Fibroblast of mammary gland (primary cell): ENCODE measurements around the gene RPA4.
"Not testable (repeated sequence)": the region's sequence is repeated elsewhere in the genome, so short reads cannot be mapped to it uniquely, and the experiment has no call there.

ENCODE experiments used
- DNase-seq: peaks from one replicate; pipeline ENCODE4 v3.0.0-alpha.2; 2010; ENCODE audit warnings: low read depth
- H3K4me3 ChIP-seq: 2 replicates; pipeline ENCODE4 v1.5.1; 2011; ENCODE audit warnings: low read depth, mild to moderate bottlenecking, low read length, moderate library complexity; ENCODE audit not compliant: control insufficient read depth
- CTCF ChIP-seq: conservative IDR thresholded peaks from 2 replicates; pipeline ENCODE4 v1.5.1; 2011; ENCODE audit warnings: low read depth, low read length, inconsistent platforms; ENCODE audit not compliant: control insufficient read depth, insufficient read depth

Gene RPA4

GRCh38 chrX:96883608-96884007, at the start of gene RPA4:
Gene RPA4 (plus strand): TSS chrX:96883908. CDS start chrX:96884311, 403 bp downstream.
- H3K4me3 ChIP-seq, result no peak within 1 kb of the TSS
- TF ChIP-seq CTCF, result no peak
- no peak for DNase-seq

DNA sequence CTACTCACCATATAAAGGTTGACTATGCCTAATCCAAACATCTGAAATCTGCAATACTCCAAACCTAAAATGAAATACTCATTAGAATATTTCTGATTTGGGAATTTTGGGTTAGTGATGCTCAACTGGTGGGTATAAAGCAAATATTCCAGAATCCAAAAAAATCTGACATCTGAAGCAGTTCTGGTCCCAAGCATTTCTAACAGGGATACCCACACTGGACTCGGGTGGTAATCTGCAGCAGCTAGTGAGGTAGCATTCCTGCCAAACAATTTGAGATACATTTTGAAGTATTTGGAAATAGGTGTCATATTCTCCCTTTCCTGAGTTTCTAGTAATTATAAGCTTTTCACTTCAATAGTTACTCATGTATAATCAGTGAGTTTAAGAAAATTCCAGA, 49.6 kb upstream of the RPA4 start:
- no peak for DNase-seq
- TF ChIP-seq CTCF, result no peak
- no peak overlapping the region for H3K4me3 ChIP-seq

GRCh38 chrX:96835660-96836289, 47.9 kb upstream of the RPA4 start:
- H3K4me3 ChIP-seq, result no peak overlapping the region
- DNase-seq, result no peak
- TF ChIP-seq CTCF, result no peak

DNA sequence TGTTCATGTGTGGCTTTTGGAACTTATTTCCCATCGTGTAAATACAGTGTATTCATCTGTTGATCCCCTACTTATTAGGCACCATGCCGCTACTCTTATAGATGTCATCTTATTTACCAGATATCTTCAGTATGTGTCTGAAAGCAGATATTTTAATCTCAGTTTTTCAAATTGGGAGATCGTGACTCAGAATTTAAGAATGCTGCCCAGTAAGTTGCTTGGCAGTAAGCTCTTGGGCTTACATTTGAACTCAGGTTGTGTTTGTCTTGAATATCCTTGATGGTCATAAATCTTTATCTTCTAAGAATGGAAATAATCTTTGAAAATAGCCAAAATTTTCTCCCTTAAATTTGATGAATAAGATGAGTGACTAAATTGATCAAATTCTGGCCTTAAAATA, 45.9 kb upstream of the RPA4 start:
- peak; percentile 10 for DNase-seq
- no peak overlapping the region for H3K4me3 ChIP-seq
- TF ChIP-seq CTCF, result no peak

DNA sequence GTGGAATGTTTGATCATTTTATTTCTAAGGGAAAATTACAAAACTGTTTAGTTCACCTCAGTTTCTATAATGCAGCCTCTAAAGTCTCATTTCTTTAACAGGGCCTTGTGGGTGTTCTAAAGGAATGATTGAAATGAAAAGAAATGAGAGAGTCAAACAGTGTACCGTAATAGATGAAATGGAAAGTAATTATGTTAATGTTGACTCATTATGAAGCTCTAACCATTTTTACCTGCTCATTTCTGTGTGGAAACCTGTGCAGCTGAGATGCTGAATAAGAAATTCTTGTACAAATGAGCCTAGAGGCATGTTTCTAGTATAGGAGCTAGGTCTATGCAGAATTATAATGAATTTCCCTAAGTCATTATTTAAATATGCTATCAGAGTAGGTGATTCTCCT, 45.2 kb upstream of the RPA4 start:
- DNase-seq, result no peak
- no peak for TF ChIP-seq CTCF
- H3K4me3 ChIP-seq, result no peak overlapping the region

- DNase-seq, result no peak
- no peak for TF ChIP-seq CTCF
- H3K4me3 ChIP-seq, result no peak overlapping the region
Observed at GRCh38 chrX:96841325-96841724, 42.4 kb upstream of the RPA4 start.

GRCh38 chrX:96841866-96842265, 41.8 kb upstream of the RPA4 start:
- not testable (repeated sequence) for H3K4me3 ChIP-seq, DNase-seq
